ENCODE data around the gene NDUFA12. TPM values are rescaled to one million over a fixed set of nuclear protein-coding genes. Genes with fewer than 3 reads are reported as not detected.

Gene NDUFA12
- total RNA-seq, 1 donor from 2014 or later: 86.5 TPM

DNA sequence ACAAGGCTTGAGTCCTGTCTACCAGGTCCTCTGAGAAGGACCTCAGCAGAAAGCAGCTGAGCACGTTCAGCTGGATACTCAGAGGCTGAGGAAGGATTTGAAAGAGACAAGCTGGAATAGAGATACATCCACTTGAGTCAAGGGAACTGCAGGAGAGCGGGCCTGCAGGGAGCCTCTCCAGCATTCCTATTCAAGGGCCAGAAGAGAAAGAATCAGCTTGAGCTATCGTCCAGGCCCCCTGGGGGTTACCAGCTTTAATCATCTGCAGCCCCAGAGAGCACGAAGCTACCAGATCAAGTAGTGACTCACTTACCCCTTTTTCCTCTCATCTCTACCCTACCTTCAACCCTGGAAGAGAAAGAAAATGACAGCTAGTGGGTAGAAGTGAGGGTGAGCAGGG, 80.9 kb downstream of the NDUFA12 start:
- H3K27ac Mint-ChIP-seq: no peak overlapping the region
- H3K27me3 Mint-ChIP-seq: peaks cover 2% of the 10 kb centered on the region
- H3K4me3 Mint-ChIP-seq (ENCODE audit: low read depth): no peak overlapping the region

More for the DNA sequence above, 80.9 kb downstream of the NDUFA12 start:
- no peak for DNase-seq (ENCODE audit: low spot score, unreplicated experiment)
- Mint-ChIP-seq H3K36me3 (ENCODE audit: insufficient read depth) (no peaks in the 10 kb centered on the region), H3K9me3 (ENCODE audit: low read depth) (no peaks in the 10 kb centered on the region), H3K4me1 (ENCODE audit: low read depth) (no peaks in the 10 kb centered on the region)
- no peak for TF ChIP-seq CTCF (IDR thresholded peaks at IDR 0.05; ENCODE audit: unreplicated experiment)

Other genes with a start within 250 kb of the NDUFA12 start
- 56.8 and 58.9 TPM in 2 replicates for gene NR2C1, start 69.9 kb upstream of the NDUFA12 start, total RNA-seq
- 62.7 and 68.2 TPM in 2 replicates for gene FGD6, start 213.8 kb upstream of the NDUFA12 start, total RNA-seq
- 126 and 132 TPM in 2 replicates for gene VEZT, start 214.1 kb upstream of the NDUFA12 start, total RNA-seq

All from progenitor cell of endocrine pancreas (in vitro differentiated cells).